ENCODE measurements around the gene FAM149B1. TPM values are rescaled to one million over a fixed set of nuclear protein-coding genes. Genes with fewer than 3 reads are reported as not detected.

The FAM149B1 gene
- total RNA-seq, 4 donors from 2014 or later, result 2.2 to 6.9 (median 5.6) TPM

DNA sequence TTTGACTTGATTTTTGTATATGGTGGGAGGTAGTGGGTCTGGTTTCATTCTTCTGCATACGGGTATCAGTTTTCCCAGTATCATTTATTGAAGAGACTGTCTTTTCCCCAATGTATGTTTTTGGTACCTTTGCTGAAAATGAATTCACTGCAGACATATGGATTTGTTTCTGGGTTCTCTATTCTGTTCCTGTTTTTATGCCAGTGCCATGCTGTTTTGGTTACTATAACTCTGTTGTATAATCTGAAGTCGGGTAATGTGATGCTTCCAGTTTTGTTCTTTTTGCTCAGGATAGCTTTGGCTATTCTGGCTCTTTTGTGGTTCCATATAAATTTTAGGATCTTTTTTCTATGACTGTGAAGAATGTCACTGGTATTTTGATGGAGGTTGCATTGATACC is 947 bp upstream of the FAM149B1 start:
- H3K4me1 ChIP-seq, result peaks cover 26 to 45% of the 10 kb centered on the region in 2 donors
- intact Hi-C loops (cut with DNase I; ENCODE audit: low total_unique reads) (loop anchor here (5.0 kb wide), 2 partner anchors 35 to 475 kb away; partner anchors contain the start of gene MCU), in situ Hi-C loops (cut with MboI; ENCODE audit: low sequenced_read_pairs in 4 of 4) (loop anchor here (10.0 to 25.0 kb wide), 3 partner anchors 72 to 805 kb away; partner anchors contain the start of genes DNAJB12 (in 4 of the 4) and P4HA1 (in 2 of the 4))

DNA sequence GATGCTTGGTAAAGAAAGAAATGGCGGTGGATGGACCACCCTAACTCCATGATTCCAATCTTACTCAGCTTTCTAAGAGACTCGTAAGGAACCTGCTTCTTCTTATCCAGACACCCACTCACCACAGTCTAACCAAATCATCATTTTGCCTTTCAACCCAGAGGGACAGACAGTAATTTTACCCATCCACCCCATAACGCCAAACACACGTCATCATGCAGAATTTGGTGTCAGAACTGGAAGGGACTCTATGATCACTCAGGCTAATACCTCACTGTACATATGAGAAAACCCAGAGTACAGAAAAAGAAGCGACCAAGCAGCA is 499 bp upstream of the FAM149B1 start:
- DNase-seq (no peak), ATAC-seq (peak in 1 of 2 donors; percentile 4)
- no peaks in the 10 kb centered on the region for H3K27me3 ChIP-seq
- H3K27ac ChIP-seq, result peak overlapping the region; percentile 93 to 97 (median 94)
- intact Hi-C loops (cut with DNase I; ENCODE audit: low total_unique reads), result loop anchor here (5.0 kb wide), 2 partner anchors 35 to 475 kb away; partner anchors contain the start of gene MCU
- H3K4me3 ChIP-seq, result peak overlapping the region; percentile 78 to 96 (median 83)
- H3K4me1 ChIP-seq, result peaks cover 26 to 41% of the 10 kb centered on the region in 2 donors
- H3K9me3 ChIP-seq, result no peaks in the 10 kb centered on the region
- TF ChIP-seq, protein P1, sequence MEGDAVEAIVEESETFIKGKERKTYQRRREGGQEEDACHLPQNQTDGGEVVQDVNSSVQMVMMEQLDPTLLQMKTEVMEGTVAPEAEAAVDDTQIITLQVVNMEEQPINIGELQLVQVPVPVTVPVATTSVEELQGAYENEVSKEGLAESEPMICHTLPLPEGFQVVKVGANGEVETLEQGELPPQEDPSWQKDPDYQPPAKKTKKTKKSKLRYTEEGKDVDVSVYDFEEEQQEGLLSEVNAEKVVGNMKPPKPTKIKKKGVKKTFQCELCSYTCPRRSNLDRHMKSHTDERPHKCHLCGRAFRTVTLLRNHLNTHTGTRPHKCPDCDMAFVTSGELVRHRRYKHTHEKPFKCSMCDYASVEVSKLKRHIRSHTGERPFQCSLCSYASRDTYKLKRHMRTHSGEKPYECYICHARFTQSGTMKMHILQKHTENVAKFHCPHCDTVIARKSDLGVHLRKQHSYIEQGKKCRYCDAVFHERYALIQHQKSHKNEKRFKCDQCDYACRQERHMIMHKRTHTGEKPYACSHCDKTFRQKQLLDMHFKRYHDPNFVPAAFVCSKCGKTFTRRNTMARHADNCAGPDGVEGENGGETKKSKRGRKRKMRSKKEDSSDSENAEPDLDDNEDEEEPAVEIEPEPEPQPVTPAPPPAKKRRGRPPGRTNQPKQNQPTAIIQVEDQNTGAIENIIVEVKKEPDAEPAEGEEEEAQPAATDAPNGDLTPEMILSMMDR (IDR thresholded peaks at IDR 0.05 in 4 of 5, conservative IDR thresholded peaks at IDR 0.05 in 1 of 5), result no peak
- peaks cover 0 to 13% of the 10 kb centered on the region in 2 donors for H3K36me3 ChIP-seq
- in situ Hi-C loops (cut with MboI; ENCODE audit: low sequenced_read_pairs in 4 of 4), result loop anchor here (10.0 to 25.0 kb wide), 3 partner anchors 73 to 805 kb away; partner anchors contain the start of genes DNAJB12 (in 4 of the 4) and P4HA1 (in 2 of the 4)

More for the DNA sequence above, 947 bp upstream of the FAM149B1 start:
- Histone ChIP-seq H3K9me3 (no peaks in the 10 kb centered on the region), H3K27ac (peak overlapping the region; percentile 93 to 97 (median 94)), H3K4me3 (peak overlapping the region; percentile 78 to 96 (median 83)), H3K36me3 (peaks cover 0 to 18% of the 10 kb centered on the region in 2 donors), H3K27me3 (no peaks in the 10 kb centered on the region)
- TF ChIP-seq POLR2A (IDR thresholded peaks at IDR 0.05), result no peak
- TF ChIP-seq, protein P1 (IDR thresholded peaks at IDR 0.05 in 4 of 5, conservative IDR thresholded peaks at IDR 0.05 in 1 of 5), result no peak
- ATAC-seq, result no peak
- no peak for DNase-seq

DNA sequence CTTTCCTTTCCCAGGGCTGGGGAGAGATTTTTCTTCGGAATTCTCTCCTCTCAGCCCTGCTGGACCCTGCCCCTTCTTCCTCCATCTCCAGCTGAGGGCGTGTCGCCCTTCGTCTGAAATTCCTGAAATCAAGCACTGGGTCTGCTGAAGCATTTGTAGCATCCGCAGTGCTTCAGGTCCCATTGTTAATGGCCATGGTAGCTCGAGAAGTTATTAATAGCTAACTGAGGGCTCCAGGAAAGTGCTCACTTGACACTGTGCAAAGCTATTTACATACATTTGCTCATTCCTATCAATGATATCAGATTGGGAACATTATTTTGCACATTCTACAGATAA is 515 bp downstream of the FAM149B1 start:
- intact Hi-C loops (cut with DNase I; ENCODE audit: low total_unique reads), result loop anchor here (1.0 to 5.0 kb wide), 4 partner anchors 36 to 476 kb away; partner anchors contain the start of genes MCU, MRPS16 and P4HA1
- Histone ChIP-seq H3K27me3 (no peaks in the 10 kb centered on the region), H3K4me3 (peak overlapping the region; percentile 78 to 96 (median 83)), H3K27ac (peak overlapping the region; percentile 93 to 97 (median 94)), H3K4me1 (peaks cover 26 to 32% of the 10 kb centered on the region in 2 donors), H3K36me3 (peaks cover 0 to 3% of the 10 kb centered on the region in 2 donors), H3K9me3 (no peaks in the 10 kb centered on the region)
- no peak for TF ChIP-seq POLR2A (IDR thresholded peaks at IDR 0.05)
- TF ChIP-seq, protein P1 (IDR thresholded peaks at IDR 0.05 in 4 of 5, conservative IDR thresholded peaks at IDR 0.05 in 1 of 5), result no peak
- DNase-seq (no peak), ATAC-seq (peak in 1 of 2 donors; percentile 21)
- in situ Hi-C loops (cut with MboI; ENCODE audit: low sequenced_read_pairs in 4 of 4), result loop anchor here (10.0 to 25.0 kb wide), 3 partner anchors 74 to 806 kb away; partner anchors contain the start of genes DNAJB12 (in 4 of the 4) and P4HA1 (in 2 of the 4)

DNA sequence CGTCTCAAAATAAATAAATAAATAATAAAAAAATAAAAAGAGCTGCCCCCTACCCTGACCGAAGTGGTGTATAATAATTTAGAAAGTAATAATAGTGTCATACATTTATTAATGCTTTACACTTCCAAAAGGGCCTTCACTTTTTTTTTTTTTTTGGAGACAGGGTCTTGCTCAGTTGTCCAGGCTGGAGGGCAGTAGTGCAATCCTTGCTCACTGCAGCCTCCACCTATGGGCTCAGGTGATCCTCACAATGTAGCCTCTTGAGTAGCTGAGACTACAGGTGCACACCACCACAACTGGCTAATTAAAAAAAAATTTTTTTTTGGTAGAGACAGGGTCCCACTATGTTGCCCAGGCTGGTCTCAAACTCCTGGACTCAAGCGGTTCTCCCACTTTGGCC is 1.4 kb downstream of the FAM149B1 start:
- ATAC-seq (no peak), DNase-seq (no peak)
- Histone ChIP-seq H3K4me3 (no peak overlapping the region), H3K36me3 (no peaks in the 10 kb centered on the region), H3K9me3 (no peaks in the 10 kb centered on the region), H3K27ac (peak overlapping the region in 1 of 4 donors; percentile 97), H3K27me3 (no peaks in the 10 kb centered on the region), H3K4me1 (peaks cover 20 to 26% of the 10 kb centered on the region in 2 donors)
- TF ChIP-seq, protein P1 (IDR thresholded peaks at IDR 0.05 in 4 of 5, conservative IDR thresholded peaks at IDR 0.05 in 1 of 5), result no peak
- no peak for TF ChIP-seq POLR2A (IDR thresholded peaks at IDR 0.05)
- in situ Hi-C loops (cut with MboI; ENCODE audit: low sequenced_read_pairs in 4 of 4), result loop anchor here (10.0 to 25.0 kb wide), 3 partner anchors 75 to 807 kb away; partner anchors contain the start of genes DNAJB12 (in 4 of the 4) and P4HA1 (in 2 of the 4)
- intact Hi-C loops (cut with DNase I; ENCODE audit: low total_unique reads), result loop anchor here (2.0 to 5.0 kb wide), 3 partner anchors 37 to 477 kb away; partner anchors contain the start of genes MCU and P4HA1

All from gastrocnemius medialis (tissue), 4 donors.